ENCODE results near the gene FOXN3. TPM values are rescaled to one million over a fixed set of nuclear protein-coding genes. Genes with fewer than 3 reads are reported as not detected.

Gene FOXN3
- total RNA-seq, 4 donors from 2014 or later: 66.1 to 130 (median 109) TPM

DNA sequence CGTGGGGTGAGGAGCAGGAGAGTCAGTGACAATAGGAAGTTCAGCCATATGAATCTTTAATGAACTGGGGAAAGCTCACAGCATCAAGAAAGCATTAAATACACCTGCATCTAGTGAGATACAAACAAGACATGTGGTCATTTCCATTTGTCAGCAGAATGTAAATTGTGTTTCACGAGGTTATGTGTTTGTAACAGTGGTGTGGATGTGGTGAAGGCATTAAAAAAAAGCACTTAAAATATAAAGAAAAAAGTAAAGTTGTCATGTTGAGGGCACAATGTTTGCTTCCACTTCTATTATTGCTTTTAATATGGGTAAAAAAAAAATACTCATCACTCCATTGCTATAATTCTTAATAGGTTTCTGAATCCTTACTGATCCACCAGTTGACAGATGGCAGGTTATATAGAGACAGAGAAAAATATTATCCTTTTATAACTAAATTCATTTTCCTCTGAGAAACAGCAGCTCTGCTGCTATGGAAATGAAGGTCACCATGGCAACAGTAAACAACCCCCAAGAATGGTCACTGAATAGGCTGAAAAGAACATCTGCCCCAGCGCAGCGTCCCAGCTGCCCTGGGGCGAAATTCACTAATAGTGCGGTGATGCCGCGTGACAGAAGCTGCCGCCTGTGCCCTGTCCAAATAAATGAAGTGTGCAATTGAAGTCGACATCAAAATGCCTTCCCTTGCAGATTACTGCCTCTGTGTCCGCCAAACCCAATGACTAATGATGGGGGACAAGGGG lies 226.1 kb downstream of the FOXN3 start:
- no peak for DNase-seq
- Histone ChIP-seq H3K4me3 (no peak overlapping the region), H3K36me3 (peaks cover 0 to 10% (median 2%) of the 10 kb centered on the region in 4 donors), H3K27me3 (no peaks in the 10 kb centered on the region), H3K27ac (no peak overlapping the region), H3K4me1 (peaks cover 0 to 14% (median 0%) of the 10 kb centered on the region in 4 donors), H3K9me3 (no peaks in the 10 kb centered on the region)
- intact Hi-C loops (cut with DNase I; ENCODE audit: low total_unique reads) (no loop called here), in situ Hi-C loops (cut with MboI; ENCODE audit: low pct_ligation_motif_present in 1 of 4, low pct_unique_long_range_greater_than_20kb in 1 of 4, low sequenced_read_pairs in 3 of 4) (loop anchor here in 3 of 4 donors (25.0 kb wide), 2 partner anchors 571 to 721 kb away; no protein-coding TSS in a partner anchor)
- WGBS, 2 donors (ENCODE audit: low coverage in 1 of 2): 90 to 94% methylated on average over 3 to 11 of the region's 11 CpGs
- TF ChIP-seq EP300 (IDR thresholded peaks at IDR 0.05; ENCODE audit: low read depth): no peak
- TF ChIP-seq, protein P1, sequence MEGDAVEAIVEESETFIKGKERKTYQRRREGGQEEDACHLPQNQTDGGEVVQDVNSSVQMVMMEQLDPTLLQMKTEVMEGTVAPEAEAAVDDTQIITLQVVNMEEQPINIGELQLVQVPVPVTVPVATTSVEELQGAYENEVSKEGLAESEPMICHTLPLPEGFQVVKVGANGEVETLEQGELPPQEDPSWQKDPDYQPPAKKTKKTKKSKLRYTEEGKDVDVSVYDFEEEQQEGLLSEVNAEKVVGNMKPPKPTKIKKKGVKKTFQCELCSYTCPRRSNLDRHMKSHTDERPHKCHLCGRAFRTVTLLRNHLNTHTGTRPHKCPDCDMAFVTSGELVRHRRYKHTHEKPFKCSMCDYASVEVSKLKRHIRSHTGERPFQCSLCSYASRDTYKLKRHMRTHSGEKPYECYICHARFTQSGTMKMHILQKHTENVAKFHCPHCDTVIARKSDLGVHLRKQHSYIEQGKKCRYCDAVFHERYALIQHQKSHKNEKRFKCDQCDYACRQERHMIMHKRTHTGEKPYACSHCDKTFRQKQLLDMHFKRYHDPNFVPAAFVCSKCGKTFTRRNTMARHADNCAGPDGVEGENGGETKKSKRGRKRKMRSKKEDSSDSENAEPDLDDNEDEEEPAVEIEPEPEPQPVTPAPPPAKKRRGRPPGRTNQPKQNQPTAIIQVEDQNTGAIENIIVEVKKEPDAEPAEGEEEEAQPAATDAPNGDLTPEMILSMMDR (IDR thresholded peaks at IDR 0.05): no peak
- TF ChIP-seq POLR2A (IDR thresholded peaks at IDR 0.05): no peak
- no peak for TF ChIP-seq POLR2AphosphoS5 (IDR thresholded peaks at IDR 0.05)

- peaks cover 0 to 10% (median 2%) of the 10 kb centered on the region in 4 donors for H3K36me3 ChIP-seq
- intact Hi-C loops (cut with DNase I; ENCODE audit: low total_unique reads): no loop called here
- no peak overlapping the region for H3K27ac ChIP-seq
- peaks cover 0 to 19% (median 0%) of the 10 kb centered on the region in 4 donors for H3K4me1 ChIP-seq
- H3K9me3 ChIP-seq: no peaks in the 10 kb centered on the region
- no peak overlapping the region for H3K4me3 ChIP-seq
- WGBS, 2 donors (ENCODE audit: low coverage in 1 of 2): 88 to 93% methylated on average over 1 to 3 of the region's 3 CpGs
- TF ChIP-seq EP300 (IDR thresholded peaks at IDR 0.05; ENCODE audit: low read depth) (no peak), POLR2AphosphoS5 (IDR thresholded peaks at IDR 0.05) (no peak), POLR2A (IDR thresholded peaks at IDR 0.05) (no peak)
- TF ChIP-seq, protein P1 (IDR thresholded peaks at IDR 0.05): no peak
- in situ Hi-C loops (cut with MboI; ENCODE audit: low pct_ligation_motif_present in 1 of 4, low pct_unique_long_range_greater_than_20kb in 1 of 4, low sequenced_read_pairs in 3 of 4): loop anchor here in 3 of 4 donors (25.0 kb wide), 2 partner anchors 574 to 724 kb away; no protein-coding TSS in a partner anchor
- no peaks in the 10 kb centered on the region for H3K27me3 ChIP-seq
- DNase-seq: no peak
Observed at GRCh38 chr14:89188492-89188891, 228.5 kb downstream of the FOXN3 start.

- TF ChIP-seq EP300 (IDR thresholded peaks at IDR 0.05; ENCODE audit: low read depth) (no peak), POLR2A (IDR thresholded peaks at IDR 0.05) (no peak), POLR2AphosphoS5 (IDR thresholded peaks at IDR 0.05) (no peak)
- TF ChIP-seq, protein P1 (IDR thresholded peaks at IDR 0.05): no peak
- Histone ChIP-seq H3K27me3 (no peaks in the 10 kb centered on the region), H3K4me1 (peaks cover 0 to 19% (median 0%) of the 10 kb centered on the region in 4 donors), H3K9me3 (no peaks in the 10 kb centered on the region), H3K27ac (no peak overlapping the region), H3K36me3 (peaks cover 0 to 10% (median 2%) of the 10 kb centered on the region in 4 donors), H3K4me3 (no peak overlapping the region)
- DNase-seq: no peak
- intact Hi-C loops (cut with DNase I; ENCODE audit: low total_unique reads) (no loop called here), in situ Hi-C loops (cut with MboI; ENCODE audit: low pct_ligation_motif_present in 1 of 4, low pct_unique_long_range_greater_than_20kb in 1 of 4, low sequenced_read_pairs in 3 of 4) (loop anchor here in 3 of 4 donors (25.0 kb wide), 2 partner anchors 575 to 725 kb away; no protein-coding TSS in a partner anchor)
- 89 to 94% methylated on average over 3 to 6 of the region's 6 CpGs for WGBS, 2 donors (ENCODE audit: low coverage in 1 of 2)
Observed at GRCh38 chr14:89187501-89187900, 229.5 kb downstream of the FOXN3 start.

DNA sequence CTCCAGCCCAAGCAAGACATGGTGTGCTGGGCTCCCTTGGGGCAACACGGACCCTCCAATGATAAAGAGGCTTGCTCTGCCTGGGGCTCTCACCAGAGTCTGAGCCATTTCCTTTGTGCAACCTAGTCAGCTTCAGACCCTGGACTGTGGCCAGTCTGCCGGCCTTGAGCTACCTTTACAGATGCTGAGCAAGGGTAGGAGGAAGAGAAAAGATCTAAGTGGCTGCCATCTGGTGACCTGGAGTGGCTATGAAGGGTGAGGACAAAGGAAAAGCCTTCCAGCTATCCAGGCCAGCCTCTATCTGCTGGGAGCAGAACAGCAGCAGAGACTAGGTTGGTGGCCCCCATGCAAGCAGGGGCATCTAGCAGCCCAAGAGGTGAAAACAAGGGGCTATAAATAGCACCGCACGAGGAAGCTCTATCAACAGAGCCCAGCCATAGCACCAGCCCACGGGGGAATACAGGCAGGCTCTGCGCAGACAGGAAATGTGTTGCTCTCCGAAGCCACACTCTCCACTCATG lies 230.1 kb downstream of the FOXN3 start:
- DNase-seq: no peak
- 81% methylated on average over 7 of the region's 7 CpGs; no CpG with 5 or more reads in 1 of the 2 donors for WGBS, 2 donors (ENCODE audit: low coverage in 1 of 2)
- peaks cover 0 to 19% (median 0%) of the 10 kb centered on the region in 4 donors for H3K4me1 ChIP-seq
- TF ChIP-seq, protein P1 (IDR thresholded peaks at IDR 0.05): no peak
- TF ChIP-seq POLR2A (IDR thresholded peaks at IDR 0.05) (no peak), POLR2AphosphoS5 (IDR thresholded peaks at IDR 0.05) (no peak), EP300 (IDR thresholded peaks at IDR 0.05; ENCODE audit: low read depth) (no peak)
- no peak overlapping the region for H3K4me3 ChIP-seq
- H3K27me3 ChIP-seq: no peaks in the 10 kb centered on the region
- H3K27ac ChIP-seq: no peak overlapping the region
- peaks cover 0 to 10% (median 2%) of the 10 kb centered on the region in 4 donors for H3K36me3 ChIP-seq
- in situ Hi-C loops (cut with MboI; ENCODE audit: low pct_ligation_motif_present in 1 of 4, low pct_unique_long_range_greater_than_20kb in 1 of 4, low sequenced_read_pairs in 3 of 4) (loop anchor here in 3 of 4 donors (25.0 kb wide), 2 partner anchors 575 to 725 kb away; no protein-coding TSS in a partner anchor), intact Hi-C loops (cut with DNase I; ENCODE audit: low total_unique reads) (no loop called here)
- no peaks in the 10 kb centered on the region for H3K9me3 ChIP-seq

Measured in transverse colon (tissue), 4 donors.